ENCODE data around the gene STAT1.

GRCh38 chr2:190920085-190920484, 93.9 kb downstream of the STAT1 start:
- TF ChIP-seq, protein P1, sequence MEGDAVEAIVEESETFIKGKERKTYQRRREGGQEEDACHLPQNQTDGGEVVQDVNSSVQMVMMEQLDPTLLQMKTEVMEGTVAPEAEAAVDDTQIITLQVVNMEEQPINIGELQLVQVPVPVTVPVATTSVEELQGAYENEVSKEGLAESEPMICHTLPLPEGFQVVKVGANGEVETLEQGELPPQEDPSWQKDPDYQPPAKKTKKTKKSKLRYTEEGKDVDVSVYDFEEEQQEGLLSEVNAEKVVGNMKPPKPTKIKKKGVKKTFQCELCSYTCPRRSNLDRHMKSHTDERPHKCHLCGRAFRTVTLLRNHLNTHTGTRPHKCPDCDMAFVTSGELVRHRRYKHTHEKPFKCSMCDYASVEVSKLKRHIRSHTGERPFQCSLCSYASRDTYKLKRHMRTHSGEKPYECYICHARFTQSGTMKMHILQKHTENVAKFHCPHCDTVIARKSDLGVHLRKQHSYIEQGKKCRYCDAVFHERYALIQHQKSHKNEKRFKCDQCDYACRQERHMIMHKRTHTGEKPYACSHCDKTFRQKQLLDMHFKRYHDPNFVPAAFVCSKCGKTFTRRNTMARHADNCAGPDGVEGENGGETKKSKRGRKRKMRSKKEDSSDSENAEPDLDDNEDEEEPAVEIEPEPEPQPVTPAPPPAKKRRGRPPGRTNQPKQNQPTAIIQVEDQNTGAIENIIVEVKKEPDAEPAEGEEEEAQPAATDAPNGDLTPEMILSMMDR (conservative IDR thresholded peaks at IDR 0.05; ENCODE audit: low read depth, low read length): no peak
- no peak for TF ChIP-seq EZH2 (IDR thresholded peaks at IDR 0.05; ENCODE audit: borderline replicate concordance, low read depth, low read length, poor library complexity, severe bottlenecking)
